HEK293T (cell line): ENCODE data around the gene SOX4.

Source experiments
- ARNT ChIP-seq: fragments of 450-650 bp; IDR thresholded peaks from 2 replicates; pipeline ENCODE4 v1.6.1; 2017; ENCODE audit warnings: mild to moderate bottlenecking
- FOXA1 ChIP-seq: fragments of 450-650 bp; IDR thresholded peaks from 2 replicates; pipeline ENCODE4 v1.6.1; 2016; ENCODE audit warnings: mild to moderate bottlenecking
- FOXK2 ChIP-seq: fragments of 450-650 bp; IDR thresholded peaks from 2 replicates; pipeline ENCODE4 v1.6.1; 2016; ENCODE audit warnings: mild to moderate bottlenecking
- LEF1 ChIP-seq: fragments of 450-650 bp; IDR thresholded peaks from 2 replicates; pipeline ENCODE4 v1.6.1; 2017; ENCODE audit warnings: mild to moderate bottlenecking, borderline replicate concordance
- SP1 ChIP-seq: fragments of 450-650 bp; IDR thresholded peaks from 2 replicates; pipeline ENCODE4 v1.6.1; 2017
- SUZ12 ChIP-seq: fragments of 450-650 bp; IDR thresholded peaks from 2 replicates; pipeline ENCODE4 v1.6.1; 2016; ENCODE audit warnings: mild to moderate bottlenecking
- ZNF384 ChIP-seq: fragments of 450-650 bp; IDR thresholded peaks from 2 replicates; pipeline ENCODE4 v1.6.1; 2016

DNA sequence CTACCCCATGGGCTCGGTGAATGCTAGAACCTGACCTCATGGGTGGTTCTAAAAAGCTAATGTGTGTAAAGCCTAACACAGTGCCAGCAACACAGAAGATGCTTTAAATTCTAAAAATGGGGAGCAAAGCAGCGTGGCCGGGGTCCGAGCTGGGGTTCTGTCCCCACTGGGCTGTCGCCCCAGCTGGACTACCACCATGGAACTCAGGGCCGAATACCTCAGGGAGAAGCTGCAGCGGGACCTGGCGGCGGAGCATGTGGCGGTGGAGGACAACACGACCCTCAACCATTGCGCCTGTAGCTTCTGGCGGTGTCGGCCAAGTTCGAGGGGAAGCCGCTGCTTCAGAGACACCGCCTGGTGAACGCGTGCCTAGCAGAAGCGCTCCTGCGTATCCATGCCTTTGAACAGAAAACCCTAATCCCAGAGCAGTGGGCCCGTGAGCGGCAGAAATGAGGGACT, 8.4 kb downstream of the SOX4 start:
- TF ChIP-seq FOXA1 (no peak), LEF1 (no peak), SUZ12 (no peak), SP1 (no peak), ZNF384 (no peak), ARNT (no peak), FOXK2 (no peak)
